HepG2 (cell line): ENCODE data around the gene METTL16. TPM values are rescaled to one million over a fixed set of nuclear protein-coding genes. Genes with fewer than 3 reads are reported as not detected.

Experiments used
- DRAP1 ChIP-seq: IDR thresholded peaks from 2 replicates; pipeline ENCODE4 v1.6.1; 2016; ENCODE audit warnings: missing genetic modification reagents, missing compliant biosample characterization
- FOSL2 ChIP-seq: sonication (generic); formaldehyde crosslinking; IDR thresholded peaks from 2 replicates; pipeline ENCODE4 v1.4.0; 2020; ENCODE audit warnings: missing genetic modification reagents
- FOXP1 ChIP-seq, 2 experiments: fragments of 450-650 bp in 1 of 2; IDR thresholded peaks; 2 replicates each; pipeline ENCODE4 v1.6.1; 2017 to 2018; ENCODE audit warnings: antibody characterized with exemption in 1 of 2
- GABPB1 ChIP-seq: IDR thresholded peaks from 2 replicates; pipeline ENCODE4 v1.6.1; 2016; ENCODE audit warnings: mild to moderate bottlenecking, missing genetic modification reagents, moderate library complexity, missing compliant biosample characterization
- HOMEZ ChIP-seq: IDR thresholded peaks from 2 replicates; pipeline ENCODE4 v1.6.1; 2016; ENCODE audit warnings: low read depth
- HOXD1 ChIP-seq: sonication (generic); formaldehyde crosslinking; IDR thresholded peaks from 2 replicates; pipeline ENCODE4 v1.5.0; 2020; ENCODE audit warnings: missing genetic modification reagents
- NONO ChIP-seq, 2 experiments: fragments of 450-650 bp in 1 of 2; sonication (generic) in 1 of 2; formaldehyde crosslinking in 1 of 2; IDR thresholded peaks in 1 of 2; conservative IDR thresholded peaks in 1 of 2; 2 replicates each; pipeline versions ENCODE4 v1.6.1 to v1.8.0; 2017 to 2022; ENCODE audit warnings: mild to moderate bottlenecking in 1 of 2, missing genetic modification reagents in 1 of 2, moderate library complexity in 1 of 2
- SALL2 ChIP-seq: sonication (generic); formaldehyde crosslinking; IDR thresholded peaks from 2 replicates; pipeline ENCODE4 v1.8.1; 2023; ENCODE audit warnings: mild to moderate bottlenecking, missing genetic modification reagents, inconsistent platforms
- SIN3B ChIP-seq: fragments of 150-350 bp; IDR thresholded peaks from 2 replicates; pipeline ENCODE4 v1.6.1; 2014; ENCODE audit warnings: low read length
- SSRP1 ChIP-seq: IDR thresholded peaks from 2 replicates; pipeline ENCODE4 v1.6.1; 2016; ENCODE audit warnings: control low read depth
- THAP7 ChIP-seq: sonication (generic); formaldehyde crosslinking; IDR thresholded peaks from 2 replicates; pipeline ENCODE4 v1.8.1; 2023; ENCODE audit warnings: mild to moderate bottlenecking, missing genetic modification reagents
- ZFP37 ChIP-seq: sonication (generic); formaldehyde crosslinking; IDR thresholded peaks from 2 replicates; pipeline ENCODE4 v1.4.0; 2020; ENCODE audit warnings: missing genetic modification reagents, borderline replicate concordance
- ZNF513 ChIP-seq: sonication (generic); formaldehyde crosslinking; conservative IDR thresholded peaks from 2 replicates; pipeline ENCODE4 v1.5.0; 2020; ENCODE audit warnings: missing genetic modification reagents
- ZSCAN21 ChIP-seq: sonication (generic); formaldehyde crosslinking; IDR thresholded peaks from 2 replicates; pipeline ENCODE4 v1.8.0; 2022; ENCODE audit warnings: mild to moderate bottlenecking, missing genetic modification reagents, moderate library complexity, borderline replicate concordance
- polyA plus RNA-seq, 8 experiments: library from polyadenylated mRNA; depleted of rRNA in 3 of 8; stranded (reverse) in 7 of 8; unstranded in 1 of 8; fragments of >200 nt; fragmentation: Illumina TruSeq in 4 of 8; extraction: Trizol in 4 of 8; gene quantifications; 2 replicates each; pipeline versions ENCODE4 v1.2.1 to v1.2.3, GENCODE V29; 2011 to 2016; ENCODE audit warnings: low read depth in 4 of 8, missing spikeins in 1 of 8, mixed read lengths in 1 of 8; ENCODE audit not compliant: insufficient read depth in 1 of 8
- total RNA-seq, 5 experiments: library from RNA; depleted of rRNA; stranded (reverse); fragments of >200 nt; fragmentation: Illumina TruSeq; extraction: Trizol; gene quantifications; 2 replicates each; pipeline ENCODE4 v1.2.3, GENCODE V29; 2016; ENCODE audit warnings: low read depth in 1 of 5
- TF ChIP-seq, protein P1 (sequence below): sonication (generic); formaldehyde crosslinking; IDR thresholded peaks from 2 replicates; pipeline ENCODE4 v1.4.0; 2020; ENCODE audit warnings: missing genetic modification reagents
- TF ChIP-seq, protein P2 (sequence below): sonication (generic); formaldehyde crosslinking; IDR thresholded peaks from 2 replicates; pipeline ENCODE4 v1.5.1; 2020; ENCODE audit warnings: missing genetic modification reagents, mild to moderate bottlenecking, borderline replicate concordance
- TF ChIP-seq, protein P3 (sequence below): sonication (generic); formaldehyde crosslinking; IDR thresholded peaks from 2 replicates; pipeline ENCODE4 v1.4.0; 2020; ENCODE audit warnings: mild to moderate bottlenecking, missing genetic modification reagents

The METTL16 gene
- total and polyA plus RNA-seq, 2 of the 13 experiments (the other 11 are each of a cell fraction or from before 2014, with no cell fraction given) = 11.6 to 18.5 TPM

- TF ChIP-seq HOMEZ (CRISPR knock-in tag) (peak; percentile 72), THAP7 (CRISPR knock-in tag) (0 out of 2 replicates have a peak, but pooled peaks have one; percentile 53), ZSCAN21 (0 out of 2 replicates have a peak, but pooled peaks have one; percentile 14), SSRP1 (no peak), SIN3B (no peak), SALL2 (0 out of 2 replicates have a peak, but pooled peaks have one; percentile 52), ZNF513 (CRISPR knock-in tag) (no peak), DRAP1 (peak; percentile 67; the same call in 1 of the 2 replicates), FOSL2 (CRISPR knock-in tag) (peak; percentile 19; the same call in 1 of the 2 replicates), ZFP37 (CRISPR knock-in tag) (0 out of 2 replicates have a peak, but pooled peaks have one; percentile 47), HOXD1 (CRISPR knock-in tag) (0 out of 2 replicates have a peak, but pooled peaks have one; percentile 24), GABPB1 (CRISPR knock-in tag) (peak; percentile 59; the same call in 1 of the 2 replicates), NONO (IDR thresholded peaks at IDR 0.05) (no peak), NONO (CRISPR knock-in tag; conservative IDR thresholded peaks at IDR 0.05) (0 out of 2 replicates have a peak, but pooled peaks have one; percentile 18), FOXP1 (IDR thresholded peaks at IDR 0.05) (no peak), FOXP1 (CRISPR knock-in tag; IDR thresholded peaks at IDR 0.05) (0 out of 2 replicates have a peak, but pooled peaks have one; percentile 17)
- TF ChIP-seq, protein P1, sequence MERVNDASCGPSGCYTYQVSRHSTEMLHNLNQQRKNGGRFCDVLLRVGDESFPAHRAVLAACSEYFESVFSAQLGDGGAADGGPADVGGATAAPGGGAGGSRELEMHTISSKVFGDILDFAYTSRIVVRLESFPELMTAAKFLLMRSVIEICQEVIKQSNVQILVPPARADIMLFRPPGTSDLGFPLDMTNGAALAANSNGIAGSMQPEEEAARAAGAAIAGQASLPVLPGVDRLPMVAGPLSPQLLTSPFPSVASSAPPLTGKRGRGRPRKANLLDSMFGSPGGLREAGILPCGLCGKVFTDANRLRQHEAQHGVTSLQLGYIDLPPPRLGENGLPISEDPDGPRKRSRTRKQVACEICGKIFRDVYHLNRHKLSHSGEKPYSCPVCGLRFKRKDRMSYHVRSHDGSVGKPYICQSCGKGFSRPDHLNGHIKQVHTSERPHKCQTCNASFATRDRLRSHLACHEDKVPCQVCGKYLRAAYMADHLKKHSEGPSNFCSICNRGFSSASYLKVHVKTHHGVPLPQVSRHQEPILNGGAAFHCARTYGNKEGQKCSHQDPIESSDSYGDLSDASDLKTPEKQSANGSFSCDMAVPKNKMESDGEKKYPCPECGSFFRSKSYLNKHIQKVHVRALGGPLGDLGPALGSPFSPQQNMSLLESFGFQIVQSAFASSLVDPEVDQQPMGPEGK (CRISPR knock-in tag) = peak; percentile 97
- TF ChIP-seq, protein P2, sequence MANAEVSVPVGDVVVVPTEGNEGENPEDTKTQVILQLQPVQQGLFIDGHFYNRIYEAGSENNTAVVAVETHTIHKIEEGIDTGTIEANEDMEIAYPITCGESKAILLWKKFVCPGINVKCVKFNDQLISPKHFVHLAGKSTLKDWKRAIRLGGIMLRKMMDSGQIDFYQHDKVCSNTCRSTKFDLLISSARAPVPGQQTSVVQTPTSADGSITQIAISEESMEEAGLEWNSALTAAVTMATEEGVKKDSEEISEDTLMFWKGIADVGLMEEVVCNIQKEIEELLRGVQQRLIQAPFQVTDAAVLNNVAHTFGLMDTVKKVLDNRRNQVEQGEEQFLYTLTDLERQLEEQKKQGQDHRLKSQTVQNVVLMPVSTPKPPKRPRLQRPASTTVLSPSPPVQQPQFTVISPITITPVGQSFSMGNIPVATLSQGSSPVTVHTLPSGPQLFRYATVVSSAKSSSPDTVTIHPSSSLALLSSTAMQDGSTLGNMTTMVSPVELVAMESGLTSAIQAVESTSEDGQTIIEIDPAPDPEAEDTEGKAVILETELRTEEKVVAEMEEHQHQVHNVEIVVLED (CRISPR knock-in tag) = peak; percentile 52; the same call in 1 of the 2 replicates
- TF ChIP-seq, protein P3, sequence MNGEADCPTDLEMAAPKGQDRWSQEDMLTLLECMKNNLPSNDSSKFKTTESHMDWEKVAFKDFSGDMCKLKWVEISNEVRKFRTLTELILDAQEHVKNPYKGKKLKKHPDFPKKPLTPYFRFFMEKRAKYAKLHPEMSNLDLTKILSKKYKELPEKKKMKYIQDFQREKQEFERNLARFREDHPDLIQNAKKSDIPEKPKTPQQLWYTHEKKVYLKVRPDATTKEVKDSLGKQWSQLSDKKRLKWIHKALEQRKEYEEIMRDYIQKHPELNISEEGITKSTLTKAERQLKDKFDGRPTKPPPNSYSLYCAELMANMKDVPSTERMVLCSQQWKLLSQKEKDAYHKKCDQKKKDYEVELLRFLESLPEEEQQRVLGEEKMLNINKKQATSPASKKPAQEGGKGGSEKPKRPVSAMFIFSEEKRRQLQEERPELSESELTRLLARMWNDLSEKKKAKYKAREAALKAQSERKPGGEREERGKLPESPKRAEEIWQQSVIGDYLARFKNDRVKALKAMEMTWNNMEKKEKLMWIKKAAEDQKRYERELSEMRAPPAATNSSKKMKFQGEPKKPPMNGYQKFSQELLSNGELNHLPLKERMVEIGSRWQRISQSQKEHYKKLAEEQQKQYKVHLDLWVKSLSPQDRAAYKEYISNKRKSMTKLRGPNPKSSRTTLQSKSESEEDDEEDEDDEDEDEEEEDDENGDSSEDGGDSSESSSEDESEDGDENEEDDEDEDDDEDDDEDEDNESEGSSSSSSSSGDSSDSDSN = peak; percentile 67
Measured at GRCh38 chr17:2396568-2397246, 115.0 kb downstream of the METTL16 start (continued).
